Loucy (cell line): Measurements from ENCODE around the gene CFAP73.

ENCODE experiments used
- H2AFZ ChIP-seq: fragments of 200-600 bp; sonication (generic); 2 replicates; pipeline ENCODE4 v1.6.0; 2016; ENCODE audit warnings: antibody characterized with exemption, mild to moderate bottlenecking, low read length, moderate library complexity
- H3F3A ChIP-seq: fragments of 200-600 bp; 2 replicates; pipeline ENCODE4 v1.6.0; 2016; ENCODE audit warnings: antibody characterized with exemption, low read depth, mild to moderate bottlenecking
- H3K27me3 ChIP-seq: fragments of 200-600 bp; sonication (generic); 2 replicates; pipeline ENCODE4 v1.6.1; 2014; ENCODE audit warnings: low read length, mild to moderate bottlenecking; ENCODE audit not compliant: insufficient read depth, poor library complexity, severe bottlenecking
- H3K36me3 ChIP-seq: fragments of 200-600 bp; sonication (generic); 2 replicates; pipeline ENCODE4 v1.6.1; 2016; ENCODE audit warnings: low read length; ENCODE audit not compliant: insufficient read depth
- H3K4me1 ChIP-seq: fragments of 200-600 bp; sonication (generic); 2 replicates; pipeline ENCODE4 v1.5.1; 2014; ENCODE audit warnings: low read length, mild to moderate bottlenecking; ENCODE audit not compliant: insufficient read depth, poor library complexity, severe bottlenecking
- H3K4me2 ChIP-seq: fragments of 200-600 bp; sonication (generic); 2 replicates; pipeline ENCODE4 v1.6.0; 2014; ENCODE audit warnings: antibody characterized with exemption, low read length, low read depth, mild to moderate bottlenecking; ENCODE audit not compliant: poor library complexity, severe bottlenecking
- H3K4me3 ChIP-seq: fragments of 200-600 bp; sonication (generic); 2 replicates; pipeline ENCODE4 v1.5.1; 2014; ENCODE audit warnings: low read length, mild to moderate bottlenecking, mixed read lengths; ENCODE audit not compliant: poor library complexity, severe bottlenecking
- H3K79me2 ChIP-seq: fragments of 200-600 bp; sonication (generic); 2 replicates; pipeline ENCODE4 v1.6.1; 2014; ENCODE audit warnings: low read length; ENCODE audit not compliant: insufficient read depth
- H3K9ac ChIP-seq: fragments of 200-600 bp; sonication (generic); 2 replicates; pipeline ENCODE4 v1.6.0; 2014; ENCODE audit warnings: mild to moderate bottlenecking, low read depth, low read length, moderate library complexity; ENCODE audit not compliant: poor library complexity, severe bottlenecking
- H3K9me2 ChIP-seq: fragments of 200-600 bp; sonication (generic); replicated peaks from 2 replicates; pipeline ENCODE4 v1.6.1; 2016; ENCODE audit warnings: low read depth, low read length, mixed read lengths
- H3K9me3 ChIP-seq: fragments of 200-600 bp; sonication (generic); 2 replicates; pipeline ENCODE4 v1.6.1; 2014; ENCODE audit warnings: mild to moderate bottlenecking, antibody characterized with exemption, low read length, low read depth; ENCODE audit not compliant: insufficient read depth
- H4K20me1 ChIP-seq: fragments of 200-600 bp; sonication (generic); 2 replicates; pipeline ENCODE4 v1.6.0; 2014; ENCODE audit warnings: antibody characterized with exemption, low read length, mild to moderate bottlenecking; ENCODE audit not compliant: insufficient read depth, poor library complexity, severe bottlenecking
- CTCF ChIP-seq: fragments of 200-600 bp; sonication (generic); conservative IDR thresholded peaks from 2 replicates; pipeline ENCODE4 v1.5.1; 2014; ENCODE audit warnings: mild to moderate bottlenecking, antibody characterized with exemption, low read length
- EZH2phosphoT487 ChIP-seq: fragments of 200-600 bp; IDR thresholded peaks from 2 replicates; pipeline ENCODE4 v1.6.1; 2018; ENCODE audit warnings: antibody characterized with exemption, mild to moderate bottlenecking, moderate library complexity, borderline replicate concordance

The CFAP73 gene

GRCh38 chr12:113155646-113156045 lies 6.1 kb downstream of the CFAP73 start:
- Histone ChIP-seq H3K79me2 (no peaks in the 10 kb centered on the region), H3K9me2 (no peaks in the 10 kb centered on the region), H3K4me1 (no peaks in the 10 kb centered on the region), H3K9ac (no peak overlapping the region), H3F3A (no peaks in the 10 kb centered on the region), H3K4me3 (no peak overlapping the region), H3K36me3 (peaks cover 26% of the 10 kb centered on the region; the same call in 1 of the 2 replicates), H4K20me1 (no peaks in the 10 kb centered on the region), H2AFZ (no peak overlapping the region), H3K27me3 (no peaks in the 10 kb centered on the region), H3K4me2 (no peak overlapping the region), H3K9me3 (no peaks in the 10 kb centered on the region)
- TF ChIP-seq EZH2phosphoT487 (no peak), CTCF (no peak)

- Histone ChIP-seq H3K27me3 (no peaks in the 10 kb centered on the region), H3K9ac (no peak overlapping the region), H3F3A (no peaks in the 10 kb centered on the region), H3K9me2 (no peaks in the 10 kb centered on the region), H3K4me2 (no peak overlapping the region), H4K20me1 (no peaks in the 10 kb centered on the region), H3K79me2 (no peaks in the 10 kb centered on the region), H3K4me1 (no peaks in the 10 kb centered on the region), H3K36me3 (peaks cover 39% of the 10 kb centered on the region; the same call in 1 of the 2 replicates), H3K4me3 (no peak overlapping the region), H3K9me3 (no peaks in the 10 kb centered on the region), H2AFZ (no peak overlapping the region)
- TF ChIP-seq EZH2phosphoT487 (no peak), CTCF (no peak)
Observed at GRCh38 chr12:113157218-113157859, 7.8 kb downstream of the CFAP73 start.

- Histone ChIP-seq H3K9me3 (no peaks in the 10 kb centered on the region), H4K20me1 (no peaks in the 10 kb centered on the region), H2AFZ (no peak overlapping the region), H3K4me2 (no peak overlapping the region), H3F3A (no peaks in the 10 kb centered on the region), H3K9me2 (no peaks in the 10 kb centered on the region), H3K79me2 (no peaks in the 10 kb centered on the region), H3K27me3 (no peaks in the 10 kb centered on the region), H3K9ac (no peak overlapping the region), H3K4me1 (no peaks in the 10 kb centered on the region), H3K4me3 (no peak overlapping the region), H3K36me3 (peaks cover 52% of the 10 kb centered on the region; the same call in 1 of the 2 replicates)
- TF ChIP-seq CTCF = no peak
- no peak for TF ChIP-seq EZH2phosphoT487
Observed at GRCh38 chr12:113158439-113159203, 9.1 kb downstream of the CFAP73 start.
